Activated CD4-positive, CD25-positive, alpha-beta regulatory T cell treated with anti-CD3 and anti-CD28 coated beads, Interleukin-2, amount 50 U/mL, for 24 hours (primary cell): ENCODE results near the gene MLST8.
"Not testable (repeated sequence)": the region's sequence is repeated elsewhere in the genome, so short reads cannot be mapped to it uniquely, and the experiment has no call there.

Experiments used
- ATAC-seq, 2 donors: fragments of 150-1000 bp; cut with Tn5 transposase; one replicate each; pipeline ENCODE4 v1.10.0; 2021; ENCODE audit warnings: mild to moderate bottlenecking in 1 of 2, moderate library complexity in 1 of 2

The MLST8 gene

DNA sequence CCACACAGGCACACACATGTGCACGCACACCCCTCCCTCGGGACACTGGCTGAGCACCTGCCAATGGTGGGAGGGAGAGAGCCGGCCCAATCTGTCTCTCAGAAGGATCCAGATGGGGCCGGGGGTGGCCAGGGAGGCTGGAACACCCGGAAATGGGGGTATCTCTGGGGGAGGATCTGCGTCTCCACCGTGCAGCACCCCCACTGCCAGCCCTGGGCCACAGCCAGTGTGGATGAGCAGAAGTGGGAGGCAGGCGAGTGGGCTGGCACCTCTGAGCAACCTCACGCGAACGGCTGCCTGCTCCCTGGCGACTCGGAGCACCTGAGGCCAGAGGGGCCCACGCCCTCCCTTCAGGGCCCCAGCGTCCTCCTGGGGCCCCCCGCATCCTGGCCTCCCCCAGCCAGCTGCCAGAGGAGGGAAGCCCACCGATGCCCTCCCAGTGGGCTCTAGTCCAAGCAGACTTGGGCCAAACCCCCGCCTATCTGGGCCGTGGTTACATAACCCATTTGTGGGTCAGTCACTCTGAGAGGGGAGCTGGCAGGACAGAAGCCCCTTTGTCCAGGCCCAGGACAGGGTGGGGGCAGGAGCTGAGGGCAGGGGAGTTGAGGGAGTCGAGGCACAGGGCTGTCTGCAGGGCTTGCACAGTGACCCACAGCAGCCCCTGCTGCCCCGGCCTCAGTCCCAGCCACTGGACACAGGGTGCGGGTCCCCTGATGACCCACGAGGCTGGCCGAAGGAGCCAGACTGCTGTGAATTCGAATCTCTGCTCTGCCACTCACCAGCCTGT is 14.4 kb upstream of the MLST8 start:
- ATAC-seq: no peak

DNA sequence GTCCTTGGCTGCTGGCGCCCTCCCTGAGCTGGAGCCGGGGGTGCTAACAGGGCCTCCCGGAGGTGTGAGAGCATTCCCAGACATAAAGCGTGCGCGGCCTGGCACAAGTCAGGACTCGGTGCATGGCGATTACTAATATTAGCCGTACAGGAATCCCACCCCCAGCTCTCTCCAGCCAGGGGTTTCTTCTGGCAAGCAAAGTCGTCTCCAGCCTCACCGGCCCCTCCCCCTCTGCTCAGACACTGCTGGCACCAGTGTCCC is 13.9 kb upstream of the MLST8 start:
- no peak for ATAC-seq

DNA sequence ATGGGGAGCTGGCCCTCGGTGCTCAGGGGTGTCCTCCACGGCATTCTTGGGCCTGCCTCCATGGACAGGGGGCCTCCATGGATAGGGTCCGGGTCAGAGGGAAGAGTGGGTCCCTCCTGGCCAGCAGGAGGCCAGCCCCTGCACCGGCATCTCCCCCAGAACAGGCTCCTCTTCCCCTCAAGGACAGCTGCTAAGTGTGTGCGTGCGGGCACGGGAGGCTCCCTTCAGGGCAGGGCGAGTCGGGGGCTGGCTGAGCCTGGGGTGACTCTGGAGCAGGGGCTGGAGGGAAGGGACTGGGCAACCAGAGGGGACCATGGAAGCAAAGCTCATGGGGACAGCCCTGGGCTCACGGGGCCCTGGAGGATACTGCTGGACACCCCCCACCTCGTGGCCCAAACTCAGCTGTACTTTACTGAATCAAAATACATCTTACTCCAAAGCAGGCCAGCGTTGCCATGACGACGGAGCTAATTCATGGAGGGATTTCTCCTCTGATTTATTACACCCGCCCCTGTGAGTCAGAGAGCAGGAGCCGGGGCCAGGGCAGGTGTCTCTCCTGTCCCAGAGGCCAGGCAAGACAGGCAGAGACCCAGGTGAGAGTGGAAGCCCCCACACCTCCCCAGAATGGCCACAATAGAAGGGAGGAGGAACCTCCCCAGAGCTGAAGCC is 11.0 kb upstream of the MLST8 start:
- ATAC-seq: no peak

DNA sequence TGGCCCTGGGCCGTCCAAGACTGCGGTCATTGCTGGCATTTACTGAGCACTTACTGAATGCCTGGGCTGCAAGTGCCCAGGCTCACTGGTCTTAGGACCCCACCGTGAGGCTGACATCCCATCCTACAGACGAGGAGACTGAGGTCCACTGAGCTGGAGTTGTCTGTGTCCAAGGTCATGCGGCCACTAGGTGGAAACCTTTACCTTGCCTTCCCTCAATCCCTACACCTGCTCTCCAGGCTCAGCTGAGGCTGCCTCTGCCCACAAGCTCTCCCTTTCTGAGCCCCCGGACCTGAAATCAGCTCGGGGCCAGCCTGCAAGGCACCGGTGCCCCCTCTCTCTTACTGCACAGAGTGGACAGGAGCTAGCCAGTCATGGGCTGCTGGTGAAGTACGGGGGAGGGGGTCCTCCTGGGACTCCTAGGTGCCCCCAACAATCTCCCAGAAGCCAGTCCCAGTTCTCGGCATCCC is 10.4 kb upstream of the MLST8 start:
- ATAC-seq: peak; percentile 69 to 80

DNA sequence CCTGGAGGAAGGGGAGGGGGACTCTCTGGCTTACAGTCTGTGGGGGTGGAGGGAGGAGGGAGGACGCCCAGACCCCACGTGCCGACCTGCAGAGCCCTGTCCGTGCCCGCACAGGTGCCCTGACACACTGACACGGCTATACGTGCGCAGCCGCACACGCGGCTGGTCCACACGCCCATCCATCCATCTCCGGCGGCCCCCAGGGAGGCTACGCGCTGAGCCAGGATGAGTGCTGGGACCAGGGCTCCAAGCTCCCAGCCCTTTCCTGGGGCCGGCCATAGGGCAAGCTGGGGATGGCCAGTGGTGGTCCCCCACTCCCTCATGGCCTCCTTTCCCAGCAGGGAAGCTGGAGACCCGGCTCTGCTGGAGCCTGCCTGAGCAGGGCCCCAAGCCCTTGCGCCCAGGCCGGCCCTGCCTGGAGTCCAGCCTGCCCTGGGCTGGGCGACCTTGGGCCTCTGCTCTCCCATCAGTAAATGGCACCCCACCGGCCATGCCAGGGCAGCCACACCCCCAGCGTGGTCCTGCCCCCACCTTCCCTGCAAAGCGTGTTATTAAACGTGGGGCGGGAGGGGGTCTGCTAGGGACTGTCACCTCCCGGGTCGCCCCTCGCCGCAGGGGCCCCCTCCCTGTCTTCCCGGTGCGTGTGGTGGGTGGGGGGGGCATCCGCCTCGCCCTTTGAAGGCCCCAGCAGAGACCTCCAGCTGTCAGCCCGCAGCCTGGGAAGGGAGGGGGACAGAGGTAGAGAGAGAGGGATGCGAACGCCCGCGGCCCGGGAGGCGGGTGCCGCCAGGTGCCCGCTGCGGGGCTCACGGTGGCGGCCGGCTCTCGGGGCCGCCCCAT is 9.7 kb upstream of the MLST8 start:
- no peak for ATAC-seq

DNA sequence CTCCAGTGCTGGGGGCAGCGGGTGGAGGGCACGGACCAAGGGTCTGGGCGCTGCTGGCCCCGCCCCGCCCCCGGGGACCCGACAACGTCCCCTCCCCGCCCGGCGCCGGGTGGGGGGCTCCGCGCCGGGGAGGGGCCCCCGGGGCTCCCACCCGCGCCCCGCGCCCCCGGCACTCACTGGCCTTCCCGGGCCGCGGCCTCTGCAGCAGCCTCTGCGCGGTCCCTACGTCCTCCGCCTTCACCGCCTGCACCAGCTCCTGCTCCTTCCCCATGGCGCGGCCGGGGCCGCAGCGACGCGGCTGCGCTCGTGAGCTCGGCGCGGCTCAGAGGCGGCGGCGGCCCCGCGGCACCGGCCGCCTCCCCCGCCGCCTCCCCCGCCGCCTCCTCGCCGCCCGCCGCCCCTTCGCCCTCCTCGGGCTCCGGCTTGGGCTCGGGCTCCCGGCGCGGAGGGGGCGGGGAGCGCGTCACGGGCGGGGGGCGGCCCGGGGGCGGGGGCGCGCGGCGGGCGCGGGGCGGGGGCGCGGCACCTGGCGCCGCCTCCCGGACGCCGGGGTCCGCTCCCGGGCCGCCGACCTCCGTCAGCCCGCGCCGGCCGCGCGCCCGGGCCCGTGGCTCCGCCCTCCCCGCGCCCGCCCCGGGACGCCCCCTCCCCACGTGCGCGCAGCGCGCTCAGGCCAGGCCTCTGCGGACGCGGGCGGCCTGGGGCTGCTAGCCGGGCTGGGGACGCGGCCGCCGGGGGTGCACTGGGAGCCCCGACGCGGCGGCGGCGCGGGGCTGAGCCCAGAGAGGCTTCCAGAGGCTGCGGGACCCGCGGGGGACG is 8.9 kb upstream of the MLST8 start, which contains the start of gene CASKIN1:
CASKIN1 (minus strand) TSS at position 444 of the 819 bp plus-strand sequence; CDS start at position 271, 173 bp downstream.
- ATAC-seq: peak; percentile 23 to 31

DNA sequence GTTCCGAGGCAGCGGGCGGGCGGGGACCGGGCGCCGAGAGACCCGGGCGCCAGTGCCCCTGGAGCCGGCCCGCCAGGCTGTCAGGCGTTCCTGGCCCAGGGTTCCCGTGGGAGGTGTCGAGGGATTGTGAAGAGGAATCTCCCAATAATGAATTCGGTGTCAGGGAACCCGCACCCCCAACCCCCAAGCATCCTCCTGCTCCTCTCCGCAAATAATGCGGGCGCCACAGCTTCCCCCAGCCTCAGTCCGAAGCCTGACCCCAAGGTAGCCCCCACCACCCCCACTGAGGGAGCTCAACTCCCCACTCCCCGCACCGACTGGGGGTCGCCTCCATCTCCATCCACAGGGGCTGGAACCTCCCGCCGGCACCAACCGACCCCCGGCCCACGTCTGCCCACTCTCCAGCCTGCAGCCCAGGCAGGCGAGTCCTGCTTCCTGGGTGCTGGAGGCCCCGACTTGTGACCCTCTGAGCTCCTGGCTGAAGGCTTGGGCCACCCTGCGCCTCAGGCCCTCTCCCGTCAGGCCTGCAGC is 8.2 kb upstream of the MLST8 start:
- no peak for ATAC-seq

DNA sequence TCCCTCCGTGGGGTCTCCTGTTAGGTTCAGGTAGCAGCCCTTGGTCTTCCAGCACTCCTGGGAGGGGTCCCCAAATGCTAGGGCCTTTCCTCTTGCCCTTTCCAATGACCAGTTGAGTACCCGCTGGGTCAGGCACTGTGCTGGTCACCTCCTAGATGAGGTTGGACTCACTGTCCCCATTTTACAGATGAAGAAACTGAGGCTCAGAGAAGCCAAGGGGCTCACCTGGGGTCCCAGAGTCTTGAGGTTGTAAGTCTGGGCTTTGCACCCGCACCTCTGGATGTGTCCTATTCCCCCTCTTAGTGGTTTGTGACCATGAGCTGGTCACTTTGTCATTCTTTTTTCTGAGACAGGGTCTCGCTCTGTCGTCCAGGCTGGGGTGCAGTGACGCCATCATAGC is 7.5 kb upstream of the MLST8 start:
- ATAC-seq: no peak

DNA sequence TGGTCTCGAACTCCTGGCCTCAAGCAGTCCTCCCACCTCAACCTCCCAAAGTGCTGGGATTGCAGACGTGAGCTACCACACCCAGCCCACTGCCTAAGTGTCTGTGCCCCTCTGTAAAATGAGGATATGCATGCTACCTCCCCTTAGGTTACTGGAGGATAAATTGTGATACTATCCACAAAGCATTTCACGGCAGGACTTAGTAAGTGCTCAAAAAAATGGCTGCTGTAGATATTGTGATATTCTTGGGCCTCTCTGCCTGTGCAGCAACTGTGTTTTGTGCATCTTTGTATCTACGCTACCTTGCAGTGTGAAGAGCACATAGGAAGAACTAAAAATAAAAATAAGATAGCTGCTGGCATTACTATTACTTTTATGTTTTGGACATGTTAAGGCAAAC is 7.0 kb upstream of the MLST8 start:
- ATAC-seq: no peak

DNA sequence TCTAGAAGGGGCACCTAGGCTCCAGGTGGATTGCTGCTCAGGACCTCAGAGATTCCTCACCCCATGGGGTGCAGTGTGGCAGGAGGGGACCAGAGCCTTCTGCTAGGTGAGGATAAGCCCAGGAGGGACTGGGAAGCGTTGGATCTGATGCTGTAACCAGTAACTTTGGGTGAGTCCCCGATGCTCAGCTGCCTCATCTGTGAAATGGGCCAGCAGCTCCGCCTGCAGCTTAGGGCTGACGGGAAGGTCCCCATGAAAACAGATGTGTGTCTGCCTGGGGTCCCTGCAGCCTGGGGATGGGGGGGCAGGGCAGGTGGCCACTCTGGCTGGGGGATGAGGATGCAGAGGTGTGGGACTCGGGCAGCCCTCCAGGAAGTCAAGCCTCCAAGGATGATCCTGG is 6.2 kb upstream of the MLST8 start:
- ATAC-seq: no peak

DNA sequence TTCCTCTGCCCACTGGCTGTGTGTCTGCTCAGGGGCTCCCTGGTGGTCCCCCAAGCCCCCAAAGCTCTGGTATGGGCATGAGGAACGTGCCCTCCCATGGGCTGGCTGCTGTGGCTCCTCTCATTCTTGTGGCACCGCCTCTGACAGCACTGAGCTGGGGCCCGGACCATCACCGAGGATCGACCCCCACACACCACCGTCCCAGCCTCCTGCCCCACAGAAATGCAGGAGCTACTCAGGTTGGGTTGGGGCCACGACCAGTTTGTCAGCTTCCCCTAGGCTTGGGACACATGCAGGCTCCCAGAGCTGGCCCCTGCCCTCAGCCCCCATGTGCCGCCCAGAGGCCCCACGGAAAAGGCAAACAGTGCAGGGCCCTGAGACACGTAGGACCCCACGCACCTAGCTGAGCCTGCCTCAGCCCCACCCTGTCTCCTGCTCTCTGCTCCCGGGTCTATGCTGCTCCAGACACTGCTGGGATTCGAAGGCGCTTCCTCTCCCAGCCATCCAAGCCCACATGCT is 5.6 kb upstream of the MLST8 start:
- ATAC-seq: no peak

DNA sequence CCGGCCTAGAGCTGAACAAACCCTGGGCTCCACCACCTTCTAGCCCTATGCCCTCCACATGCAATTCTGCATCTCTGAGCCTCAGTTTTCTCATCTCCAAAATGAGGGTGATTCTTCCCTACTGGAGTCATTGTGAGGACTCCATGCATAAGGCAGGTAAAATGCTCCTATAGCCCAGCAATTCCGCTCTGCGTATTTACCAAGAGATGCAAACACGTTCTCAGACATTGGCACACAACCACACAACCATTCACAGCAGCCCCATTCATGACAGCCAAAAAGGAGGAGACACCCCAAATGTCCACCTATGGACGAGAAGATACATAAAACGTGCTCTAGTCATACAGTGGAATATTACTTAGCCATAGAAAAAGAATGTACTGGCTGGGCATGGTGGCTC is 4.9 kb upstream of the MLST8 start:
- no peak for ATAC-seq

DNA sequence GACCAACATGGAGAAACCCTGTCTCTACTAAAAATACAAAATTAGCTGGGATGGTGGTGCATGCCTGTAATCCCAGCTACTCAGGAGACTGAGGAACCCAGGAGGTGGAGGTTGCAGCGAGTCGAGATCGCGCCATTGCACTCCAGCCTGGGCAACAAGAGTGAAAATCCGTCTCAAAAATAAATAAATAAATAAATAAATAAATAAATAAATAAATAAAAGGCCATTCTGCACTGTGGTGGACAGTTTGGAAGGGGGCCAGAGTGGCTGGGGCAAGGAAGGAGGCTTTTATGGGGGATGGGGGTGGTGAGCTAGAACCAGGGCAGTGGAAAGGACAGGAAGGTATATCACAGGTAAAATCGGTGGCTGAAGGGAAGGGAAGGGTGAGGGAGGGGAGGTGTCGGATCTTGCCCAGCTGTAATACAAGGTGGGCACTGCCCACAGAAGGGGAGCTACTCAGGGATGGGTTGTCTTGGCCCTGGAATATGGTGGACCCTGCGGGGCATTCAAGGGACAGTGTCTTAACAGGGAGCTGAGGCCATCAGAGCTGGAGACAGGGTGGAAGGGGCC is 2.0 kb upstream of the MLST8 start:
- not testable (repeated sequence) for ATAC-seq

DNA sequence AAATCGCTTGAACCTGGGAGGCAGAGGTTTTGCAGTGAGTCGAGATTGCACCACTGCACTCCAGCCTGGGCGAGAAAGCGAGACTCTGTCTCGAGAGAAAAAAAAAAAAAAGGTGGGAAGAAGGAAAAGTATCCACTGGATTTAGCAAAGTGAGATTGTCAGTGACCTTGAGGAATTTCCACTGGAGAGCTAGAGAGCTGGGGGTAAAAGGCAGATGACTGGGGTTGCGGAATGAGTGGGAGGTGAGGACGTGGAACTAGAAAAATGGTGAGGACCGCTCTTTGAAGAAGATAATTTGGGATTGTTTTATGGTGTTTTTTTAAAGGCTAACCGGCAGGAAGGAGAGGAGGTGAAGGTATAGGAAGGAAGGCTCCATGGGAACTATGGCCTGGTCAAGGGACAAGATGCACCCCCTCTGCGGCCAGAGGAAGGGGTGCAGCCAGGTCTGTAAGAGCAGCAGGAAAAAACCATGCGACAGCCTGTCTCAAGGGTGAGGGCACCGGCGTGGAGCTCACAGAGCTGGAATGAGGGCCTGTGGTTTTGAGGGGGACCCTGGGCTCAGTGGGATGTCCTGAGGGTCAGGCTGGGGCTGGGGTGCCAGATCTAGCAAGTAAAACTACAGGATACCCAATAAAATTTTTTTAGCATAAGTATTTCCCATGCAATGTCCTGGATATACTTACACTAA is 694 bp upstream of the MLST8 start:
- ATAC-seq: no peak

DNA sequence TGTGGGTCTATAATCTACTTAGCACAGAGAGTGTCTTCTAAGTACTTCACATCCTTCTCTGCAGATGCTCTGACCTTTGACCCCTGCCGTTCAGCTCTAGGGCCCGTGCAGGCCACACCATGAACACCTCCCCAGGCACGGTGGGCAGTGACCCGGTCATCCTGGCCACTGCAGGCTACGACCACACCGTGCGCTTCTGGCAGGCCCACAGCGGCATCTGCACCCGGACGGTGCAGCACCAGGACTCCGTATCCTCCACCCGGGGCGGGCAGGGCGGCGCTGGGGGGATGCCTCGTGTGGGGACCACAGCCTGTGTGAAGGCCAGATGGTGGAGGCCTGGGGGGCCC is 686 bp downstream of the MLST8 start:
- no peak for ATAC-seq

DNA sequence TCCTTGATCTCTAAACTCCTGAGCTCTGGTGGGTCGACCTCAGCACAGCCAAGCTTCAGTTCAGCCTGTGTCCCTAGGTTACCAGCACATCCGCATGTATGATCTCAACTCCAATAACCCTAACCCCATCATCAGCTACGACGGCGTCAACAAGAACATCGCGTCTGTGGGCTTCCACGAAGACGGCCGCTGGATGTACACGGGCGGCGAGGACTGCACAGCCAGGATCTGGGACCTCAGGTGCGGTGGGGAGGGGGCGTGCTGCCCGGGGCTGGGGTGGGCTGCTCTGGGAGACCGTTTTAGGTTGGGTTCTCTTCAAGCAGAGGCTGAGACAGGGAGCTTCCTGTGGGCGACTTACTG is 1.1 kb downstream of the MLST8 start:
- no peak for ATAC-seq

DNA sequence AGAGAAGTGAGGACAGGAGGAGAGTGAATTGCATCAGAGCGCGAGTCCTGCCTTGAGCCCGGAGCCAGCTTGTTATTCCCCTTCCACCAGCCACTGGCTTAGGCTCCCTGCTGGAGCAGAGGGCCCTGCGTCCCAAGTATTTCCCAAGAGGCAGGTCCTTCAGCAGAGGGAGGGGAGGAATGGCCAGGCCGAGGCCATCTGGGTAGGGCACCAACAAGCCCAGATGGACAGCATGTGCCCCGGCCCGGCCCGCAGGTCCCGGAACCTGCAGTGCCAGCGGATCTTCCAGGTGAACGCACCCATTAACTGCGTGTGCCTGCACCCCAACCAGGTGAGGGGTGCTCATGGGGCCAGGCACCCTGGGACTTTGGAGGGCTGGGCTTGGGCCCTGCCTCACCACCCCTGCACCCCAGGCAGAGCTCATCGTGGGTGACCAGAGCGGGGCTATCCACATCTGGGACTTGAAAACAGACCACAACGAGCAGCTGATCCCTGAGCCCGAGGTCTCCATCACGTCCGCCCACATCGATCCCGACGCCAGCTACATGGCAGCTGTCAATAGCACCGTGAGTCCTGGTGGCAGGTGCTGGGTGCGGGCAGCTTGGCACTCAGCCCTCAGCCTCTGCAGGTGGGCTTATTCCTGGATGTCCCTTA is 1.7 kb downstream of the MLST8 start:
- no peak for ATAC-seq

DNA sequence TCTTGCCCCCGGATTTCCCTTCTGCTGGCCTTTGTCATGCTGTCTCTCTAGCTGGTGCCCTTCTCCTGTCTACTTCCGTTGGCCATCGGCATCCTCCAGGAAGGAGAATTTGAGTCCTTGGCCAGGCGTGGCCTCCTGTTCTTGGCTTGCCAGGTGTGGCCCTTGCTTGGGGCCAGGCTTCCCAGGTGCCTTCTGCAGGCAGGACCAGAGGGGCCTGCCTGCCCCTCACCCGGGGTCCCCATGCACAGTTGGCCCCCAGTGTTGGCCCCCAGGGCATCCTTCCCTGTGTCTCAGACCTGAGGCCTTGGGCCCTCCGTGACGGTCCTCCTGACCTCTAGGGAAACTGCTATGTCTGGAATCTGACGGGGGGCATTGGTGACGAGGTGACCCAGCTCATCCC is 2.6 kb downstream of the MLST8 start:
- ATAC-seq: no peak

DNA sequence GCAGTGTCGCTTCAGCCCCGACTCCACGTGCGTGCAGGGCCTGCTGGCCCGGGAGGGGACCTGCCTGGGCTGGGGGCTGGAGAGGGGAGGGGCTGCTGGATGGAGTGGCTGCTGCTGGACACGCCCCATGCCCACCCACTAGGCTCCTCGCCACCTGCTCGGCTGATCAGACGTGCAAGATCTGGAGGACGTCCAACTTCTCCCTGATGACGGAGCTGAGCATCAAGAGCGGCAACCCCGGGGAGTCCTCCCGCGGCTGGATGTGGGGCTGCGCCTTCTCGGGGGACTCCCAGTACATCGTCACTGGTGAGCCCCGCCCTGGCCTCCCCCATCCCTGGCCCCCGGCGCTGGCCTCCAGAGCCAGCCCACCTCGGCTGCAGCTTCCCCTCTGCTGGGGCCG is 3.1 kb downstream of the MLST8 start:
- ATAC-seq: no peak

DNA sequence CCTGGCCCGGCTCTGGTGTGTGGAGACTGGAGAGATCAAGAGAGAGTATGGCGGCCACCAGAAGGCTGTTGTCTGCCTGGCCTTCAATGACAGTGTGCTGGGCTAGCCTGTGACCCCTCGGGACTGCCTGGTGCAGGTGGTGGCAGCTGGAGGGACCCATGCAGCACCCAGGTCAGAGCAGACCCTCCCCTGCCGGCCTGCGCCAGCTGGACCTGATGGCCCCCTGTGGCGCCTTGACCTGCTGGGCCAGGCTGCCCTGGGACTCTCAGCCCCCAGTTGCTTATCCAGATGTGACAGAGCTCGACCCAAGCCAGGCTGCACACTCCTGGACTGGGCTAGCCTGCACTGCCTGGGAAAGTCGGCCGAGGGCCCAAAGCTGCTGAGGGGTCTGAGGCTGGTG is 3.5 kb downstream of the MLST8 start:
- ATAC-seq: no peak
